ENCODE measurements around the gene SORL1. TPM values are rescaled to one million over a fixed set of nuclear protein-coding genes. Genes with fewer than 3 reads are reported as not detected.
"Not testable (repeated sequence)": the region's sequence is repeated elsewhere in the genome, so short reads cannot be mapped to it uniquely, and the experiment has no call there.

SORL1 gene
- polyA plus RNA-seq, 12 donors, result 1.6 to 17.6 (median 2.6) TPM; not detected in 1

- no peak for DNase-seq
Measured at GRCh38 chr11:121561716-121562115, 109.6 kb downstream of the SORL1 start.

GRCh38 chr11:121563003-121563402 lies 110.9 kb downstream of the SORL1 start:
- DNase-seq, result no peak

- DNase-seq, result no peak
Measured at GRCh38 chr11:121563900-121564822, 112.0 kb downstream of the SORL1 start.

- DNase-seq, result no peak
Measured at GRCh38 chr11:121564948-121565684, 113.0 kb downstream of the SORL1 start.

- no peak for DNase-seq
Measured at GRCh38 chr11:121566279-121567168, 114.4 kb downstream of the SORL1 start.

GRCh38 chr11:121567995-121568394 lies 115.9 kb downstream of the SORL1 start:
- no peak for DNase-seq

- DNase-seq, result not testable (repeated sequence)
Measured at GRCh38 chr11:121569332-121570299, 117.5 kb downstream of the SORL1 start.

- DNase-seq, result no peak
Measured at GRCh38 chr11:121570453-121570852, 118.3 kb downstream of the SORL1 start.

GRCh38 chr11:121571506-121571905 lies 119.4 kb downstream of the SORL1 start:
- DNase-seq, result no peak

GRCh38 chr11:121572571-121573059 lies 120.5 kb downstream of the SORL1 start:
- no peak for DNase-seq

GRCh38 chr11:121574801-121575200 lies 122.7 kb downstream of the SORL1 start:
- no peak for DNase-seq

GRCh38 chr11:121575250-121575962 lies 123.3 kb downstream of the SORL1 start:
- peak; percentile 18 for DNase-seq

- DNase-seq, result no peak
Measured at GRCh38 chr11:121575963-121576290, 123.8 kb downstream of the SORL1 start.

GRCh38 chr11:121576531-121576930 lies 124.4 kb downstream of the SORL1 start:
- no peak for DNase-seq

- DNase-seq, result no peak
Measured at GRCh38 chr11:121577106-121577848, 125.2 kb downstream of the SORL1 start.

GRCh38 chr11:121578251-121578976 lies 126.3 kb downstream of the SORL1 start:
- no peak for DNase-seq

GRCh38 chr11:121580154-121580553 lies 128.0 kb downstream of the SORL1 start:
- no peak for DNase-seq

- no peak for DNase-seq
Measured at GRCh38 chr11:121581607-121582006, 129.5 kb downstream of the SORL1 start.
